RWPE2 (cell line): Measurements from ENCODE around the gene CENPF.

Source experiments
- ATAC-seq: fragments of 200-7000 bp; cut with Tn5 transposase; 3 replicates; pipeline ENCODE4 v1.9.1; 2021; ENCODE audit warnings: low read depth
- DNase-seq: peaks from one replicate; pipeline ENCODE4 v3.0.0-alpha.2; 2020; ENCODE audit warnings: low spot score
- H3K27ac ChIP-seq: fragments of 450-650 bp; 2 replicates; pipeline ENCODE4 v1.5.1; 2017; ENCODE audit warnings: mild to moderate bottlenecking; ENCODE audit not compliant: poor library complexity, severe bottlenecking
- H3K27me3 ChIP-seq: fragments of 250-450 bp; sonication (Bioruptor Pico); 2 replicates; pipeline ENCODE4 v1.5.1; 2021; ENCODE audit warnings: mild to moderate bottlenecking, moderate library complexity; ENCODE audit not compliant: insufficient read depth, poor library complexity, severe bottlenecking
- H3K36me3 ChIP-seq: fragments of 250-450 bp; sonication (Bioruptor Pico); 2 replicates; pipeline ENCODE4 v1.5.1; 2020; ENCODE audit warnings: low read depth, mild to moderate bottlenecking, moderate library complexity
- H3K4me1 ChIP-seq: fragments of 250-450 bp; sonication (Bioruptor Pico); 2 replicates; pipeline ENCODE4 v1.5.1; 2021; ENCODE audit warnings: mild to moderate bottlenecking, moderate library complexity; ENCODE audit not compliant: insufficient read depth, poor library complexity, severe bottlenecking
- H3K4me3 ChIP-seq: fragments of 250-450 bp; sonication (Bioruptor Pico); 2 replicates; pipeline ENCODE4 v1.5.1; 2021; ENCODE audit warnings: mild to moderate bottlenecking, moderate library complexity; ENCODE audit not compliant: severe bottlenecking
- H3K9me3 ChIP-seq: fragments of 250-450 bp; sonication (Bioruptor Pico); 2 replicates; pipeline ENCODE4 v1.5.1; 2021; ENCODE audit warnings: mild to moderate bottlenecking, moderate library complexity; ENCODE audit not compliant: severe bottlenecking
- TF ChIP-seq, protein P1 (sequence below): fragments of 450-650 bp; IDR thresholded peaks from one replicate; pipeline ENCODE4 v1.5.1; 2017; ENCODE audit warnings: mild to moderate bottlenecking, moderate library complexity; ENCODE audit not compliant: poor library complexity, severe bottlenecking

The CENPF gene

DNA sequence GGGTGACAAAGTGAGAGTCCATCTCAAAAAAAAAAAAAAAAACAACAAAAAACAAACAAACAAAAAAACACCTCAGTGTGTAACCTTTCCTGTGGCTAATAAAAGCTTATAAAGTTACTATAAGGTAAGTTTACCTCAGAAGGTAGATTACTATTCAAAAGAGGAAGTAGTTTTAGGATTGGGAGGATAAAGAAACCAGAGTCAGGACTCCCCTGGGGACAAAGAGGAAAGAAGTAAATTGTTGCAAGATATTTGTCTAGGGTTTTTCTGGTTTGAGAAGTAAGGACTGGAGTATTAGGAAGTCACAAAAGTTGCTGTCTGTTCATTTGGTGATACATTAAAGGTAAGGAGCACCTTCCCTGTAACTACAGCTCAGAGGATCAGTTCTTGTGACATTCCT lies 23.8 kb upstream of the CENPF start:
- Histone ChIP-seq H3K27me3 (no peaks in the 10 kb centered on the region), H3K4me1 (peaks cover 48% of the 10 kb centered on the region), H3K27ac (no peak overlapping the region), H3K9me3 (no peaks in the 10 kb centered on the region), H3K4me3 (no peak overlapping the region), H3K36me3 (no peaks in the 10 kb centered on the region)
- no peak for ATAC-seq
- DNase-seq = no peak
- TF ChIP-seq, protein P1, sequence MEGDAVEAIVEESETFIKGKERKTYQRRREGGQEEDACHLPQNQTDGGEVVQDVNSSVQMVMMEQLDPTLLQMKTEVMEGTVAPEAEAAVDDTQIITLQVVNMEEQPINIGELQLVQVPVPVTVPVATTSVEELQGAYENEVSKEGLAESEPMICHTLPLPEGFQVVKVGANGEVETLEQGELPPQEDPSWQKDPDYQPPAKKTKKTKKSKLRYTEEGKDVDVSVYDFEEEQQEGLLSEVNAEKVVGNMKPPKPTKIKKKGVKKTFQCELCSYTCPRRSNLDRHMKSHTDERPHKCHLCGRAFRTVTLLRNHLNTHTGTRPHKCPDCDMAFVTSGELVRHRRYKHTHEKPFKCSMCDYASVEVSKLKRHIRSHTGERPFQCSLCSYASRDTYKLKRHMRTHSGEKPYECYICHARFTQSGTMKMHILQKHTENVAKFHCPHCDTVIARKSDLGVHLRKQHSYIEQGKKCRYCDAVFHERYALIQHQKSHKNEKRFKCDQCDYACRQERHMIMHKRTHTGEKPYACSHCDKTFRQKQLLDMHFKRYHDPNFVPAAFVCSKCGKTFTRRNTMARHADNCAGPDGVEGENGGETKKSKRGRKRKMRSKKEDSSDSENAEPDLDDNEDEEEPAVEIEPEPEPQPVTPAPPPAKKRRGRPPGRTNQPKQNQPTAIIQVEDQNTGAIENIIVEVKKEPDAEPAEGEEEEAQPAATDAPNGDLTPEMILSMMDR = no peak

DNA sequence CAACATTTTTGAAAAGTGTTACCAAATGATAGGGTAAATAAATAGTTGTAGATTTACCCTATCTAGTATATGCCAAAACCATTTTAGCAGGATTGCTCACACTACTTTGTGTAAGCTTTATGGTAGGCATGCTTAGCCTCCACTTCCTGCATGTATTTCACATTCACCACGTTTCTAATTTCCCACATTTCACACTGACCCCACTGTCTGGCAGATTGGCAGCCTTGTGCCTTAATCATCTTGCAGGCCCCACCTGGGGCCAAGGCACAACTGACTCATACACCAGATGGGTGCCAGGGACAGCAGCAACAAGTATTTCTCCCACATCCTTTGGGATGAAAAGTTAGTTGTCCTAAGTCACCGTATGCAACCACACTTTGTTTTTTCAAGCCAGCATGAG lies 21.2 kb upstream of the CENPF start:
- DNase-seq (peak; percentile 66), ATAC-seq (peak; percentile 86)
- TF ChIP-seq, protein P1 = no peak
- H3K36me3 ChIP-seq = no peaks in the 10 kb centered on the region
- no peak overlapping the region for H3K4me3 ChIP-seq
- peak overlapping the region; percentile 74 for H3K27ac ChIP-seq
- no peaks in the 10 kb centered on the region for H3K27me3 ChIP-seq
- H3K4me1 ChIP-seq = peaks cover 45% of the 10 kb centered on the region
- no peaks in the 10 kb centered on the region for H3K9me3 ChIP-seq

DNA sequence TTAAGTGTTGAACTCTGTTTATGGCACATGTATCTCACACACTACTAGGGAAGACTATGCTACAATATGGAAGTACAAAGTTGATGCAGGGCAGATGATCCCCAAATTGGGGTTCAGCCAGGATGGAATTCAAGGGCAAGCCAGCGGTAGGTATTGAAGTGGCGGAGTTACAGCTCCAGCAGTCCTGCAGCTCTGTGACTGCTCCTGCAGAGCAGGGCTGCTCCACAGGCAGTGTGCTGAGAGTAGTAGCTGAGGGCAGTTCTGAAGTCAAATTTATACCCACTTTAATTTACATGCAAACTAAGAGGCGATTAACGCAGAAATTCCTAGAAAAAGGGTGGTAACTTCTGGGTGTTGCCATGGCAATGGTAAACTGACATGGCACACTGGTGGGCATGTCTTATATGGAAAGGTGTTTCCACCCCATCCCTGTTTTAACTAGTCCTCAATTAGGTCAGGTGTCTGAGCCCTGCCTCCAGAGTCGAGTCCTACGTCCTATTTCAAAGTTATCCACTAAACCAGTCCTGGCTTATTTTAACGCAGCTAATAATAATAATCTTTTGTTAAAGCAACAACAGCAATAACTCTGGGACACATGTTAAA lies 20.6 kb upstream of the CENPF start:
- TF ChIP-seq, protein P1 = no peak
- no peaks in the 10 kb centered on the region for H3K9me3 ChIP-seq
- H3K4me1 ChIP-seq = peaks cover 45% of the 10 kb centered on the region
- H3K27me3 ChIP-seq = no peaks in the 10 kb centered on the region
- no peak overlapping the region for H3K4me3 ChIP-seq
- no peak for DNase-seq
- H3K27ac ChIP-seq = peak overlapping the region; percentile 74
- ATAC-seq = peak; percentile 30; the same call in 2 of the 3 replicates
- no peaks in the 10 kb centered on the region for H3K36me3 ChIP-seq

DNA sequence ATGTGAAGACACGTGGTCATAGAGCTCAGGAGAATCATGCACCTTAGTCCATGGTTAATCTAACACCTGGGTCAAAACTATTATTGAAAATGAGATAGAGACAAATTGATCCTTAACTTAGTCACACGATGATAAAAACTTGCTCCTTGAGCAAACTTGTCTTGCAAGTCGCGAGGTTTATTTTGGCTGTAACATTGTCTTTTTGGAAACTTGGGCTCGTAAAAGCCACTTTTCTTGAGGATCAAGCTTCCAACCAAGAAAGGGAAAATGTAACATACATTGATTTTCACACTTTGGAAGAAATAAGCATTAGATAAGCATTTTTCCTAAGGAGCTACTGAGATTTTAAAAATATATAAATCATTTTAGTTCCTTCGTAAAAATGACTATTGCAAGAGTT lies 19.9 kb upstream of the CENPF start:
- H3K36me3 ChIP-seq = no peaks in the 10 kb centered on the region
- H3K9me3 ChIP-seq = no peaks in the 10 kb centered on the region
- peak overlapping the region; percentile 74 for H3K27ac ChIP-seq
- no peak for DNase-seq
- TF ChIP-seq, protein P1 = no peak
- H3K27me3 ChIP-seq = no peaks in the 10 kb centered on the region
- H3K4me1 ChIP-seq = peaks cover 45% of the 10 kb centered on the region
- no peak for ATAC-seq
- H3K4me3 ChIP-seq = no peak overlapping the region

DNA sequence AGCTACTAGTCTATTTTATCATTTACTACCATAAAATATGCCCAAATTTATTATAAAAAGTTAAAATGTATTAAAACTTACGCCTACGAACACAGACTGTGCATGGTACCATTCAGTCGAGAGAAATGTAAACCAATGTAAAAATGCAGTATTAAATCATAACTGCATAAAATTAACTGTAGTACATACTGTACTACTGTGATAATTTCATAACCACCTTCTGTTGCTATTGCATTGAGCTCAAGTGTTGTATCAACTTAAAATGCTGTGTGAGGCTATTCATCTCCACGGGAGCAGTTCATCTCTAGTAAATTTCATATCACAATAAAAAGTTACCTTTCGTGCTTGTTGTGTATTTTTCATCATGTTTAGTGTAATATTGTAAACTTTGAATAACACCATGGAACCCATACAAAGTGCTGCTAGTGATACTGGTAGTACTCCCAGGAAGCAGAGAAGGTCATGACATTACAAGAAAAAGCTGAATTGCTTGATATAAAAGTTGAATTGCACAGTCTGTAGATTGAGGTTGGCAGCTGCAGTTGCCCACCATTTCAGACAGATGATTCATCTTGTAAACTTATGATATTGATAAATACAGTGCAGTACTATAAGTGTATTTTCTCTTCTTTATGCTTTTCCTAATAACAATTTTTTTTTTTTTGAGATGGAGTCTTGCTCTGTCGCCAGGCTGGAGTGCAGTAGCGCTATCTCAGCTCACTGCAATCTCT lies 19.0 kb upstream of the CENPF start:
- no peak for ATAC-seq
- H3K4me3 ChIP-seq = no peak overlapping the region
- H3K4me1 ChIP-seq = peaks cover 45% of the 10 kb centered on the region
- H3K9me3 ChIP-seq = no peaks in the 10 kb centered on the region
- H3K27me3 ChIP-seq = no peaks in the 10 kb centered on the region
- H3K36me3 ChIP-seq = no peaks in the 10 kb centered on the region
- no peak for DNase-seq
- TF ChIP-seq, protein P1 = no peak
- H3K27ac ChIP-seq = peak overlapping the region; percentile 74
